Spleen (tissue), 7 donors: Measurements from ENCODE around the gene HDAC9.

Source experiments
- POLR2A ChIP-seq, 3 donors: fragments of 450-650 bp; IDR thresholded peaks; one replicate each; pipeline ENCODE4 v1.5.1; 2017; ENCODE audit warnings: antibody characterized with exemption in 3 of 3, mild to moderate bottlenecking in 1 of 3
- TF ChIP-seq, protein P1 (sequence below), 11 experiments: fragments of 200-600 bp in 7 of 11; fragments of 450-650 bp in 4 of 11; sonication (generic) in 4 of 11; IDR thresholded peaks in 8 of 11; conservative IDR thresholded peaks in 3 of 11; 1 replicate in 7 of 11; 2 replicates in 4 of 11; pipeline versions ENCODE4 v1.4.0 to v1.8.0; 2016 to 2021; ENCODE audit warnings: antibody characterized with exemption in 11 of 11, inconsistent platforms in 4 of 11, mild to moderate bottlenecking in 1 of 11
- donor health status: DM: no; HTN: no; CAD: no; lungs with moderate emphysema.
- donor health status: DM: no; HTN: no; CAD: no.
- donor health status: DM: no; HTN: no; CAD: no.

DNA sequence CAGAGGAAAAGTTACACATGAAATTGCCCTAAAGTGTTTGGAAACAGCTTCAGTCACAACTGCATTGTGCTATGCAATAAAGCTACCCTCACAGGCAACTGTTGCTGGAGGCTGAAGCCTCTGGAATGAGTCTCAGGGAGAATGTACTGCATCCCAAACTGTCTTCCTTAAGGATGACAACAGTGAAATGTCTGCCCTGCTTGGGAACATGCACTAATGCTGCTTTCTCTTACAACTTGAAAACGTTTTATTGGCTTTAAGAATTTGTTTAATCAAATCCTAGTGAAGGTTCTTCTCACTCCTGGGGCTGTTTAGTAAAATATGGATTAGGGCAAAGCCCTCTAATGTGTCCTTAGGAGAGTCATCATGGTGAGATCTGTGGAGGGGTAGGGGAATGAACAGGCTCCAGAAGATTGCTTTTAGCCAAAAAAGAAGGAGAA lies 406.5 kb downstream of the HDAC9 start:
- TF ChIP-seq, protein P1, sequence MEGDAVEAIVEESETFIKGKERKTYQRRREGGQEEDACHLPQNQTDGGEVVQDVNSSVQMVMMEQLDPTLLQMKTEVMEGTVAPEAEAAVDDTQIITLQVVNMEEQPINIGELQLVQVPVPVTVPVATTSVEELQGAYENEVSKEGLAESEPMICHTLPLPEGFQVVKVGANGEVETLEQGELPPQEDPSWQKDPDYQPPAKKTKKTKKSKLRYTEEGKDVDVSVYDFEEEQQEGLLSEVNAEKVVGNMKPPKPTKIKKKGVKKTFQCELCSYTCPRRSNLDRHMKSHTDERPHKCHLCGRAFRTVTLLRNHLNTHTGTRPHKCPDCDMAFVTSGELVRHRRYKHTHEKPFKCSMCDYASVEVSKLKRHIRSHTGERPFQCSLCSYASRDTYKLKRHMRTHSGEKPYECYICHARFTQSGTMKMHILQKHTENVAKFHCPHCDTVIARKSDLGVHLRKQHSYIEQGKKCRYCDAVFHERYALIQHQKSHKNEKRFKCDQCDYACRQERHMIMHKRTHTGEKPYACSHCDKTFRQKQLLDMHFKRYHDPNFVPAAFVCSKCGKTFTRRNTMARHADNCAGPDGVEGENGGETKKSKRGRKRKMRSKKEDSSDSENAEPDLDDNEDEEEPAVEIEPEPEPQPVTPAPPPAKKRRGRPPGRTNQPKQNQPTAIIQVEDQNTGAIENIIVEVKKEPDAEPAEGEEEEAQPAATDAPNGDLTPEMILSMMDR (IDR thresholded peaks at IDR 0.05 in 8 of 11, conservative IDR thresholded peaks at IDR 0.05 in 3 of 11), result no peak
- TF ChIP-seq POLR2A (IDR thresholded peaks at IDR 0.05), result no peak
